ENCODE data around the gene PRDM16. TPM values are rescaled to one million over a fixed set of nuclear protein-coding genes. Genes with fewer than 3 reads are reported as not detected.

Gene PRDM16
- polyA plus RNA-seq, 1 of the 3 experiments (the other 2 are of a cell fraction), result not detected

DNA sequence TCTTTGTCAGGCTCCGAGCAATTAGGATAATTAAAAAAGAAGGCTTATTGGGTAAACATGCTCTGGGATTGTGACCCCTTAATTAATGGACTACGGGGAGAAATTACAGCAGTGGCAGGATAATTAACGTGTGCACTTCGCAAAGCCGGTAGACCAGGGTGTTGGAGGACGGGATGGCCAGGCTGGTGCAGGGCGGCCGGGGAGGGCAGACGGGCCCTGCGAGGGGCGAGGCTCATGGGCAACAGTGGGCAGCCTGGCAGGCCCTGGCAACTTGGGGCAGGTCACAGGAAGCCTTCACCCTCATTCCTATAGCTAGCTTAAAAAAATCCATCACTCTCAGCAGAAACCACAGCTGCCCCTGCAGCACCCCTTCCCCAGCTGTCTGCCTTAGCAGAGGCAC is 199.3 kb downstream of the PRDM16 start:
- no peak overlapping the region for H3K4me2 ChIP-seq
- H3K4me3 ChIP-seq (ENCODE audit: low read depth in 2 of 2, low read length in 1 of 2), result no peak overlapping the region
- no peaks in the 10 kb centered on the region for H4K20me1 ChIP-seq (ENCODE audit: insufficient read depth)
- H3K27ac ChIP-seq (ENCODE audit: low read depth in 2 of 2, low read length in 1 of 2), result no peak overlapping the region
- peaks cover 19% of the 10 kb centered on the region; the same call in 1 of the 2 replicates for H3K27me3 ChIP-seq (ENCODE audit: insufficient read depth)
- H3K9me3 ChIP-seq, result no peaks in the 10 kb centered on the region
- no peak overlapping the region for H2AFZ ChIP-seq (ENCODE audit: low read depth)
- POLR2A ChIA-PET, result no interaction called here
- WGBS (ENCODE audit: low lambda C conversion rate), result 24% methylated on average over 10 of the region's 11 CpGs
- no peaks in the 10 kb centered on the region for H3K36me3 ChIP-seq (replicated peaks in 1 of 2; ENCODE audit: control insufficient read depth in 1 of 2, insufficient read depth in 2 of 2, low read length in 1 of 2)
- CTCF ChIA-PET, result no interaction called here
- no peaks in the 10 kb centered on the region for H3F3A ChIP-seq (replicated peaks; ENCODE audit: insufficient read depth)
- H3K9me2 ChIP-seq, result no peaks in the 10 kb centered on the region
- H3K9ac ChIP-seq, result no peak overlapping the region
- no peak for TF ChIP-seq USF1 (IDR thresholded peaks at IDR 0.05; ENCODE audit: borderline replicate concordance, low read depth)
- no peak for TF ChIP-seq MAX (IDR thresholded peaks at IDR 0.05; ENCODE audit: low read depth)
- no peak for TF ChIP-seq YY1 (IDR thresholded peaks at IDR 0.05; ENCODE audit: low read depth)
- no peak for TF ChIP-seq POLR2AphosphoS5 (IDR thresholded peaks at IDR 0.05; ENCODE audit: low read depth, low read length)
- TF ChIP-seq EP300 (IDR thresholded peaks at IDR 0.05; ENCODE audit: borderline replicate concordance in 1 of 2, low read depth in 1 of 2, low read length in 1 of 2), result no peak
- no peaks in the 10 kb centered on the region for H3K4me1 ChIP-seq (ENCODE audit: control insufficient read depth in 1 of 2, insufficient read depth in 2 of 2, low read depth in 1 of 2, low read length in 1 of 2)
- DNase-seq, result no peak
- no peaks in the 10 kb centered on the region for H3K79me2 ChIP-seq (ENCODE audit: insufficient read depth)

DNA sequence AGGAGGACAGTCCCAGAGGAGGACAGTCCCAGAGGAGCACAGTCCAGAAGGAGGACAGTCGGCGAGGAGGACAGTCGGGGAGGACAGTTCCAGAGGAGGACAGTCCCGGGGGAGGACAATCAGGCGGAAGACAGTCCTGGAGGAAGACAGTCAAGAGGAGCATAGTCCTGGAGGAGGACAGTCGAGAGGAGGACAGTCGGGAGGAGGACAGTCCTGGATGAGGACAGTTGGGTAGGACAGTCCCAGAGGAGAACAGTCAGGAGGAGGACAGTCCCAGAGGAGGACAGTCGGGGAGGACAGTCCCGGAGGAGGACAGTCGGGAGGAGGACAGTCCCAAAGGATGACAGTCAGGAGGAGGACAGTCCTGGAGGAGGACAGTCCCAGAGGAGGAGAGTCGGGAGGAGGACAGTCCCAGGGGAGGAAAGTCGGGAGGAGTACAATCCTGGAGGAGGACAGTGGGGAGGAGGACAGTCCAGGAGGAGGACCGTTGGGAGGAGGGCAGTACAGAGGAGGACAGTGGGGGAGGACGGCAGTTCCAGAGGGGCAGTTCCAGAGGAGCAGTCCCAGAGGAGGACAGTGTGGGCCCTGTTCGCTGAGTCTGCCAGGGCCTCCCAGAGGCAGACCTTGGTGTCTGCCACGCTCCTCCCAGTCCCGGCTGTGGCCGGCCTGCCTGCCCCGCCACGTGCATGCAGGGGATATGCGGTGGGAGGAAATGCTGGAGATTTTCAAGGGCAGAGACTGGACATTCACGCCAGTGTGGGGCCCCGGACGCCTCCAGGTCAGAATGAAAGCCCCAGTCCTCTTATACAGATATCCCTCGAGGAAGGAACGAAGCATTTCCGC is 201.6 kb downstream of the PRDM16 start:
- H3K9me2 ChIP-seq, result no peaks in the 10 kb centered on the region
- H3K9me3 ChIP-seq, result no peaks in the 10 kb centered on the region
- no peak overlapping the region for H3K27ac ChIP-seq (ENCODE audit: low read depth in 2 of 2, low read length in 1 of 2)
- no peak overlapping the region for H3K4me3 ChIP-seq (ENCODE audit: low read depth in 2 of 2, low read length in 1 of 2)
- H3K27me3 ChIP-seq (ENCODE audit: insufficient read depth), result peaks cover 19% of the 10 kb centered on the region; the same call in 1 of the 2 replicates
- TF ChIP-seq RXRA (IDR thresholded peaks at IDR 0.05; ENCODE audit: borderline replicate concordance, low read depth) (no peak), MXI1 (IDR thresholded peaks at IDR 0.05; ENCODE audit: low read depth, low read length) (no peak), MEF2A (IDR thresholded peaks at IDR 0.05; ENCODE audit: borderline replicate concordance, low read depth) (no peak), JUND (IDR thresholded peaks at IDR 0.05) (no peak), TEAD4 (IDR thresholded peaks at IDR 0.05; ENCODE audit: borderline replicate concordance, insufficient read depth) (no peak), POLR2AphosphoS5 (IDR thresholded peaks at IDR 0.05; ENCODE audit: low read depth, low read length) (no peak), YY1 (IDR thresholded peaks at IDR 0.05; ENCODE audit: low read depth) (no peak), USF2 (IDR thresholded peaks at IDR 0.05; ENCODE audit: borderline replicate concordance, low read depth, low read length) (no peak), ZBTB33 (IDR thresholded peaks at IDR 0.05; ENCODE audit: borderline replicate concordance, low read depth) (no peak), NFIC (IDR thresholded peaks at IDR 0.05; ENCODE audit: borderline replicate concordance) (no peak)
- TF ChIP-seq, protein P1, sequence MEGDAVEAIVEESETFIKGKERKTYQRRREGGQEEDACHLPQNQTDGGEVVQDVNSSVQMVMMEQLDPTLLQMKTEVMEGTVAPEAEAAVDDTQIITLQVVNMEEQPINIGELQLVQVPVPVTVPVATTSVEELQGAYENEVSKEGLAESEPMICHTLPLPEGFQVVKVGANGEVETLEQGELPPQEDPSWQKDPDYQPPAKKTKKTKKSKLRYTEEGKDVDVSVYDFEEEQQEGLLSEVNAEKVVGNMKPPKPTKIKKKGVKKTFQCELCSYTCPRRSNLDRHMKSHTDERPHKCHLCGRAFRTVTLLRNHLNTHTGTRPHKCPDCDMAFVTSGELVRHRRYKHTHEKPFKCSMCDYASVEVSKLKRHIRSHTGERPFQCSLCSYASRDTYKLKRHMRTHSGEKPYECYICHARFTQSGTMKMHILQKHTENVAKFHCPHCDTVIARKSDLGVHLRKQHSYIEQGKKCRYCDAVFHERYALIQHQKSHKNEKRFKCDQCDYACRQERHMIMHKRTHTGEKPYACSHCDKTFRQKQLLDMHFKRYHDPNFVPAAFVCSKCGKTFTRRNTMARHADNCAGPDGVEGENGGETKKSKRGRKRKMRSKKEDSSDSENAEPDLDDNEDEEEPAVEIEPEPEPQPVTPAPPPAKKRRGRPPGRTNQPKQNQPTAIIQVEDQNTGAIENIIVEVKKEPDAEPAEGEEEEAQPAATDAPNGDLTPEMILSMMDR (IDR thresholded peaks at IDR 0.05), result no peak
- no peaks in the 10 kb centered on the region for H3K79me2 ChIP-seq (ENCODE audit: insufficient read depth)
- H4K20me1 ChIP-seq (ENCODE audit: insufficient read depth), result no peaks in the 10 kb centered on the region
- DNase-seq, result no peak
- POLR2A ChIA-PET, result no interaction called here
- no peak overlapping the region for H3K9ac ChIP-seq
- no peaks in the 10 kb centered on the region for H3K4me1 ChIP-seq (ENCODE audit: control insufficient read depth in 1 of 2, insufficient read depth in 2 of 2, low read depth in 1 of 2, low read length in 1 of 2)
- no peak overlapping the region for H2AFZ ChIP-seq (ENCODE audit: low read depth)
- CTCF ChIA-PET, result no interaction called here
- H3K4me2 ChIP-seq, result no peak overlapping the region
- WGBS (ENCODE audit: low lambda C conversion rate), result 16% methylated on average over 20 of the region's 27 CpGs
- no peaks in the 10 kb centered on the region for H3K36me3 ChIP-seq (replicated peaks in 1 of 2; ENCODE audit: control insufficient read depth in 1 of 2, insufficient read depth in 2 of 2, low read length in 1 of 2)
- H3F3A ChIP-seq (replicated peaks; ENCODE audit: insufficient read depth), result no peaks in the 10 kb centered on the region

Measured in SK-N-SH (cell line).